Activated CD8-positive, alpha-beta memory T cell treated with anti-CD3 and anti-CD28 coated beads for 1 hour (primary cell): ENCODE measurements around the gene RARA.
A peak's percentile ranks its signal among the peaks of the same experiment; 100 is the strongest.
"Not testable (repeated sequence)": the region's sequence is repeated elsewhere in the genome, so short reads cannot be mapped to it uniquely, and the experiment has no call there.

Experiments
- DNase-seq, 2 donors: peaks; one replicate each; pipeline ENCODE4 v3.0.0-alpha.2; 2020; ENCODE audit warnings: low read depth in 1 of 2; ENCODE audit errors: extremely low read depth in 1 of 2

The RARA gene

DNA sequence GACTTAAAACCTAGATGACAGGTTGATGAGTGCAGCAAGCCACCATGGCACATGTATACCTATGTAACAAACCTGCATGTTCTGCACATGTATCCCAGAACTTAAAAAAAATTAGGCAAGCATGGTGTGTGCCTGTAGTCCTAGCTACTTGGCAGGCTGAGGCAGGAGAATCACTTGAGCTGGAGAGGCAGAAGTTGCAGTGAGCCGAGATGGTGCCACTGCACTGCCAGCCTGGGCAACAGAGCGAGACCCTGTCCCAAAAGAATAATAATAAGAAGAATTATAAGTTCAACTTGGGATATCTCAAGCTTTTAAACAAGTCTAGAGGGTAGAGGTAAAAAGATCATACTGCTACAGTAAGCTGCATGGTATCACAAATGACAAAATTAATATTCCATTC lies 11.5 kb upstream of the RARA start:
- DNase-seq, result no peak

DNA sequence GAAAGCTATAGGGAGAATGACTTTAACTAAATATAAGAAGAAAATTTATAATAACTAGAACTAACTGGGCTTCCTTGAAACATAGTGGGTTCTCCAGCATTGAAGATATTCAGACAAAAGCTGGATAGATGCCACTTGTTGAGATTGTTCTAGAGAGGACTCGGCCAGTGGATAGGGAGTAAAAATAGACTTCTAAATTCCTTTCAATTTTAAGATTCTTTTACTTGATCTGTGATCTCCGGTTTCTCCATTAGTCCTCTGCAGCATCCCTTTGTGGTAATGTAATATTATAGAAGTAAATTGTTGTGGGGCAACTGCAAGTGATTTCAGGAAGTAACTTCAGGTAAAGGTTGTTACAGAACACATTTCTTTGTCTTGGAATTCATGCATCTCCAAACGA lies 10.3 kb upstream of the RARA start:
- DNase-seq, result no peak

DNA sequence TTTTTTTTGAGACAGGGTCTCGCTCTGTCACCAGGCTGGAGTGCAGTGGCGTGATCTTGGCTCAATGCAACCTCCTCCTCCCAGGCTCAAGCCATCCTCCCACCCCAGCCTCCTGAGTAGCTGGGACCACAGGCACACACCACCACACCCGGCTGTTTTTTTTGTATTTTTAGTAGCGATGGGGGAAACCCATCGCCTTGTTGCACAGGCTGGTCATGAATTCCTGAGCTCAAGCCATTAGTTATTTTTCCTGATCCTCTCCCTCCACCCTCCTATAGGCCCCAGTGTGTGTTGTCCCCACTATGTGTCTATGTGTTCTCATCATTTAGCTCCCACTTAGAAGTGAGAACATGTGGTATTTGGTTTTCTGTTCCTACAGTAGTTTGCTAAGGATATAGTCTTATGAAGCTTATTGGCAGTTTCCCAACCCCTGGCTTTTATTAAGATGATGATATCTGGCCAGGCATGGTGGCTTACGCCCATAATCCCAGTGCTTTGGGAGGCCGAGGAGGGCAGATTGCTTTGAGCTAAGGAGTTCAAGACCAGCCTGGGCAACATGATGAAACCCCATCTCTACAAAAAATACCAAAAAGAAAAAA lies 9.7 kb upstream of the RARA start:
- DNase-seq, result not testable (repeated sequence)

DNA sequence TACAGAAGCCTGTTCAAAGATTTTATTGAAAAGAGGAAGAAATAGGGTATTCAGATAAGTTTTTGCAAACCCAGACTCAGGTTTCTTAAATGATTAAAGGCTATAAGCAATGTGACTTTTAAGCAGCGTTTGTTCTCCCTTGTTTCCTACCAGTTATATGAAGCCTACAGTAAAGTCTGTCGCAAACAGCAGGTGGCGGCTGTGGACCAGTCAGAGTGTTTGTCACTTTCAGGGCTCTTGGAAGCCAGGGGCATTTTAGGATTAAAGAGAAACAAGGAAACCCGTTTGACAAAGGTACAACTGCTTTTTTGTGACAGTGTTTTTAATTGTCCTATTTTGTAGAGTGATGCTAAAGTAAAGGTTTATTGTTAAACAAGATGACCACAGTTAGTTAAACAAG lies 7.7 kb upstream of the RARA start:
- DNase-seq, result no peak

DNA sequence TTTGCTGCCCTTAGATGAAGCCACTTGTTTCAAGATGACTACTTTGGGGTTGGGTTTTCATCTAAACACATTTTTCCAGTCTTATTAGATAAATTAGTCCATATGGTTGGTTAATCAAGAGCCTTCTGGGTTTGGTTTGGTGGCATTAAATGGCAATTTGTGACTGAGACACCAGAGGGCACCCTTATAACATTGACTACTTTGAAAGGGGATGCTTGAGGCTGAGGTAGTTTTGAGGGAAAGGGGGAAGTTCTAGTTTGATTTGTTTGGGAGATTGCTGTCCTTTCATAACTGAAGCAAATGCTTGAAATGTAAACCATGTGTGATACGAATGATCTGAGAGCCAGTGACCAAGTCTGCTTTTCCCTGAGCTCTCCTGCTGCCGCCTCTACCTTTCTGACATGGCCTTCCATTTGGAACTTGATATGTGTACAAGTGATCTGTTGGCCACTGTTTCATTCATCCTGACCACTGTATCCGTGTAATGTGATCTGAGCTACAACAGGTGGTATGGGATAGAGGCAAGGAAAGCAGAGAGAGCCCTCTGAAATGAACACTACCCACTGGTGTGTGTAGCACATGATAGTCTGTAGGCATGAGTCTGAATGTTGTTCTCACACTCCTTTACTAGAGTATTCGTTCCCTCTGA lies 5.8 kb upstream of the RARA start:
- DNase-seq, result no peak

DNA sequence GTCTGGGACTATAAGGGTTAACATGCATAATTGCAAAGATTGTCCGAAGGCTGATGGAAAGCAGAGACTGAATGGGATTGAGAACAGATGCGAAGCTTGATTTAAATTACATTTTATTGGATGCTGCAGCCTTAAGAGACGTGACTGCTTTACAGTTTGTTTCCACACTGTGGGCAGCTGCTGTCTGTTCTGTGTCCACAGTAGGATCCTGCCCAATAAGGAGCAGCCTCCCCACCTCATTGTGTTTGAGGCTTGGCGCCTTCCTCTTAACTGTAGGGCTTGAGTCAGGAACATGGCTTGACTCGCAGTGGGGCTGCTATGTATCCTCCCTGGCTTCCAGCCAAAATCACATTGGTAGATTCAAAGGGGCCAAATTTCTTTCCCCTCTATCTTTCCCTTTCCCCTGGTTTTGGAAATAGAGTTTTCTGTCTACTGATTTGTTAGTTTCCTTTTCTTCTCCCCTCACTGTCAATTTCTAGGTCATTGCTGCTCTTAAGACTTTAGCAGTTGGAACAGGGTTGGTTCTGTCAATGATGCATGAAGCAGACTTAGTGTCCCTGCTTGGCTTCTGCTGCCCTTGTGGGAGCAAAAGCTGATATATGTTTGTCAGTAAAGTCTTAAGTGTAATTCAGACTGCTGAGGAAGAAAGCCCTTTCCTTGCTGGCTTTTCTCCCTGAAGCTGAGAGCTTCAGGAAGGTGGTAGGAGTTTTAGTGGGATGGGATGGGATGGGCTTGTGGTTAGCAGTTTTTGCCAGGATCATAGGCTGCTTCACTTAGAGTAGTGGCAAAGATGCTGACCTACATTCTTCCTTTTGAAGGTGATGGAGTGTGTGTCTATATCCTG lies 5.0 kb upstream of the RARA start:
- DNase-seq, result no peak

DNA sequence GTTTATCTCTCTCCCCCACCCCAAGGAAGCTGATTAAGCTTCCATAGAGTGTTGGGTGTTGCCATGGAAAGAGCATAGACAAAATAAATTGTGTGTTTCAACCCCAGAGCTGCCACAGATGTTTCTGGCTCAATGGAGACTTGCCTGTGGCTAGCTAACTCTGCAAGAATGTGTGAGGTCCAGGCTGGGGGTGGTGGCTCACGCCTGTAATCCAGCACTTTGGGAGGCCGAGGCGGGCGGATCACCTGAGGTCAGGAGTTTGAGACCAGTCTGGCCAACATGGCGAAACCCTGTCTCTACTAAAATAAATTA lies 4.5 kb upstream of the RARA start:
- not testable (repeated sequence) for DNase-seq

DNA sequence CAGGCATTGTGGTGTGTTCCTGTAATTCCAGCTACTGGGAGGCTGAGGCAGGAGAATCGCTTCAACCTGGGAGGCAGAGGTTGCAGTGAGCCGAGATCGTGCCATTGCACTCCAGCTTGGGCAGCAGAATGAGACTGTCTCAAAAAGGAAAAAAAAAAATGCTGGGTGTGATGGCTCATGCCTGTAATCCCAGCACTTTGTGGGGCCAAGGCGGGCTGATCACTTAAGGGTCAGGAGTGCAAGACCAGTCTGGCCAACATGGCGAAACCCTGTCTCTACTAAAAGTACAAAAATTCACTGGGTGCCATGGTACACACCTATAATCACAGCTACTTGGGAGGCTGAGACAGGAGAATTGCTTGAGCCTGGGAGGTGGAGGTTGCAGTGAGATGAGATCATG lies 4.1 kb upstream of the RARA start:
- DNase-seq, result not testable (repeated sequence)

DNA sequence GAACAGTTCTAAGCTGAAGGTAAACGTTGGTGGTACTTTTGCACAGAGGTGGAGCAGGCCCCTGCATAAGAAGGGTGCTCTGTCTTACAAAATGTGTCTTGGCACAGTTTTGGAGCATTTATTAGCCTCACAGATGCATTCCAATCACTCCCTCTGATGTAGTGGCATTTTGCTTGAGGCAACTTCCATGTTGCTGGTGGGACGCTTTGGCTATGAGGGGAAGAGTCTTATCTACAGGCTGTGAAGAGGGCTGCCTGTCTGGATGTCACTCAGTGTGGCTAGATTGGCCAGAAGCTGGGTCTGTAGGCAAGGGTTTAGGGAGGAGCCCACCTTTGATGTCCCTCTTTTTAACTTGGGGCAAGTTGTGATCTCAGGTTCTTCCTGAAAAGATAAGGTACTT lies 2.6 kb upstream of the RARA start:
- DNase-seq, result no peak

DNA sequence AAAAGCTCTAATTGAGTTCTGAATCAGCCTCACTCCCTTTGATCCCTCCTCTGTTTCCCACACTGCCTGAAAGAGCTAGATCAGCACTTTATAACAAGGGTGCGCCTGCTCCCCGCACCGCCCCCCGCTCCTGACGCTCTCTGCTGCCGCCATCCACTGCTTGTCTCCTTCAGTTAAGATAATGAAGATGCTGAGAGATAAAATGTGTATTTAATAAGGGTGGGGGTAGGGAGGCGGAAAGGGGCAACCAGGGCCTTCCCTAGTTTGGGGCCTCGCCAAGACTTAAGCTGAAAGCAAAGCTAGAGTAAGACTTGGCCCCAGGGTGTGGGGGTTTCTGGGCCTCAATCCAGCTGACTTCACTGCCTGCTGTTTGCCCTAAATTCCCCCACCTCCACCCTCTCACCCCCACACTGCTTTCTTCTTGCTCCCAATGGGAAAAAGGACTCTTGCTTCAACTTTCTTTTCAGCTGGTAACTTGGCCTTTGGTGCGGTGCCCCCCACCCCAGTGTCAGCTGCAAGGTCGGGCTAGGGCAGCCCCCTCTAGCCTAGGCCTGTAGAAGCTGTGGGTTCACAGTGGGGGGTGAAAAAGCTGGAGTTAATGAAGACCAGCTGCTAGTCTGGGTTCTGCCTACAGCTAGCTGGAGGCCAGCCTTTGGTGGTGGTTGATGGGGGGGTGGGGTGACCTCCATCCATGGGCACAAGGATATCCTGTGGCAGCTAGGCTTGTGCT lies 1.8 kb upstream of the RARA start:
- DNase-seq, result no peak

DNA sequence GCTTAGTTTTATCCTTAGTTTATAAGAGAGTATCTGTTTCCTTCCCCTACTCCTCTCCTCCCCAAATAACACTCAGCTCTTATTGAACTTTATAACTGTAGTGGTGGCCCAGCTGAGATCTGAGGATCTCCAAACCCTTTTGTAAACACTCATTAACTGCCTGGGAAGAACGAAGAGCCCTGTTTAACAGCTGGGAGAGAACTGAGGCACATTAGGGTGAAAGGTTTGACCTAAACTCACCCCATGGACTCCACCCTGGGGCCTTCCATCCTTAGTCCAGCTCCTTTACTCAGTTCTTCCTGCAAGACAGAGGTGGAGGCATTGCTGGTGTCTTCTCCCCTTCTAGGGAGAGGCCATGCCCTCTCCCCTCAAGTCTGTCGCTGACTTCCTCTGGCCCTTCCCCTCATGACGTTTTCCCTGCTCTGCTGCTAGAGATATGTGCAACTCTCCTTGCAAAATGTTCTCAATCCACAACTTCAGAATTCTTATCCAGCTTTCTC lies 1.2 kb upstream of the RARA start:
- DNase-seq, result no peak

DNA sequence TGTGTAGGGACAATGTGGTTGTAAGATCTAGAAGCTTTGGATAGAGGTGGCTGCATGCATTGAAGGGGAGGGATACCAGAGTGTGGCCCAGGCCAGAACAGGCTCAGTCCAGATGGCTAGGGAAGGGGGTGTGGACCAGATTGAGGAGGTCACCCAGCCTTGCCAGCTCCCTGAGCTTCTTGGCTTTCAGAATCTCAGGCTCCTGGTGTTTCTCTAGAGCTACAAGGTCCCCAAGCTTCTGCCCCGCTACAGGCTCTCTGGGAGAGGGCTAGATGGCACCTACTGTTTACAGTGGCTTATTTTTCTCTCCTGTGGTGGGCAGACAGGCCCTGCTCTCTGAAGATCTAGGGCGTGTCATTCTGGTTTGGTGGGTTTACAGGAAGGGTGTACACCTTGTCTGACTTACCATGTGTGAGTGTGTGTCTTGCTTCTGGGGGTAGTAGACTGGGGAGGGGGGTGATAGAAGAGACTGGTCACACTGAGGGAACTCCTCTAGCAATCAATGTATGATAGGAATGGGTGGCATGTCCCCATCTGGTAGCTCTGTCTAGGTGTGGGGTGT lies 1.1 kb downstream of the RARA start:
- DNase-seq, result no peak

DNA sequence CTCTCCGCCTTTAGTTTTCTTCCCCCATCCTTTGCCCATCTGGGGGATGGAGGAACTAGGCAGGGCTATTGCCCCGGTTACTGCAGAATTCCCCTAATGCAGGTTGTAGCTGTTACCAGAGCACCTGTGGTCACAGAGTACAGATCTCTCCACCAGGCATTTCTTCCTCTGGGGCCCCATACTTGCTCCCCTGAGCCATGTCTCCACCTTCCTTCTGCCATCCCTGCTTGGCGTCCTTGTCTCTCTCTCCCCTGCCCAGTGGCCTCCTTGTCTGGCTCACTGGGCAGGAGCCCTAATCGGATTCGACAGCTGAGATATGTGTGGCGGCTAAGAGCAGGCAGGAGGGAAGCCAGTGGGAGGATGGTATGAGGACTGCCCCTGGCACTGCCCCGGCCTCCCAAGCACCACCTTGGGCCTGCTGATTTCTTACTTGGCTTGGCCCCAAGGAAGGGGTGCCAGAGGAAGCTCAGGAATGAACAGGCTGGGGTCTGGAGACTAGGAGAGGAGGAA lies 2.0 kb downstream of the RARA start:
- no peak for DNase-seq

DNA sequence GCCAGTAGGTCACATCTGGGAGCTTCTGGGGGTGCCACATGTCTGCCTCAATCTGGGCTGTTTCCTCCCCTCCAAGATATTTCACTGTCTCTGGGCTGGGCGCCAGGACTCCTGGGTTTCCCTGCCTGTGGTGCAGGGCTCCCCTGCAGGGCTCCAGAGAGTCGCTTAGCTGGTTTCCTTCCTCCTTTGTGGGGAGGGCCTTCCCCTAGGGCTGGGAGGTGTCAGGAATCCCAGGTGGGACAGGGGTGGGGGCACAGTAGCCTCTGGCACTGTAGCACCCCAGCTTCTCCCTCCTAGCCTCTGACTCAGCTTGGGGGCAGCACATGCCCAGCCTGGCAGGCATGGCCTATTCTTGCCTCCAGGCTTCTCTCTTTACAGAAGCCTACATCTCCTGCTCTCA lies 2.6 kb downstream of the RARA start:
- DNase-seq, result no peak

DNA sequence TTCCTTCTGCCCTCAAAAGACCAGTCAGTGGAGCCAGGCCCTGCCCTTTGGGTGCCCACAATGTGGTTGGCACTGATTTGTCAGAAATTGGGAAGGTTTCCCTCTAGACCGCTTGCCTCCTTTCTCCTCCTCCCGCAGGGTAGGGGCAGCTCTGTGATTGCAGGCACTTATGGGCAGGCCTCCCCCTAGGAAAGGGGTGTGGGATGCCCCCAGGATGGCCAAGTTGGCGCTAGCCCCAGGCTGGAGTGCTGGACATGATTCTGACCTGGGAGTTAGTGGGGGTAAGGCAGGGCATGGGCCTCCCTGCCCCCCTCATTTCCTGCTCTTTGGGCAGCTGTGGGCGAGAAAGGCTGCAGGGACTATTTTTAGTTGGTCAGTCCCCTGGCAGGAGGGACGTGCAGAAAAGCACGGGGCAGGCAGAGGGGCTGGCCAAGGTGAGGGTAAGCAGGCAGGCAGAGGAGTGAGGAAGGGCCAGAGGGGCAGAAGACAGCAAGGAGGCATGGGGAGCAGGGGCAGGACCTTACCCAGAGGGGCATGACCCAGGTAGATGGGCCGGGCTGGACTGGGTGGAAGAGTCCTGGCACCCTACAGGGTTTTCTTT lies 3.3 kb downstream of the RARA start:
- DNase-seq, result no peak

DNA sequence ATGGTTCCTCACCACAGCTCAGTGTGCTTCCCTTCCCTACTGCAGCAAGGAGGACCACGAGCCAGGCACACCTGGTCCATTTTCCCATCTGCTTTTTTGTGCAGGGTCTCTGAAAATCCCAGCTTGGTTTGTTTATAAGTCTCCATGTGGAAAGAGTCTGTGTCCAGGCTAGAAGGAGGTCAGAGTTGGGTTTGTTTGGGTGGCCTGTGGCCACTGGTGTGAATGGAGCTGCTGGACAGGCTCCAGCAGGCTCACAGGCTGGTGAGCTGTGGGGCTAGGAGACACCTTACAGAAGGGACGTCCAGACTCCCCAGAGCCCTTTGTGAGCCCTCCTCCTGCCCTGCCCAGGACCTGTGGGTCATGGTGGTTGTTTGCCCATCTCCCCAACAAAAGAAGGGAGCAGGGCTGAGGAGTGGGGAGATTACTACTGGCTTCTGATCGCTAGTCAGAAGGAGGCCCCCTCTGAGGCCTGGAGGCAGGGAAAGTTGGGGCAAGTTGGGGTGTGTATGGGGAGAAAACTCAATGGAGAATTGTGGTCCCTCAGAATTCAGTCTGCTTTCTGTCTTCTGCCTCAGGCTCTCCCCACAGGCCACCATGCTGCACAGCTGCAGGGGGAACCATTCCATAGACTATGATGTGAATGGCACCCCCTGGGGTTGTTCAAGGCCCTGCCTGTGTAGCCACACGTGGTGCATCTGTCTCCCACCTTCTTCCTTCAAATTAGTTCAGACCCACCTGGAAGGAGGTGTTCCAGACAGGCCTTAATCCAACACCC lies 4.1 kb downstream of the RARA start:
- DNase-seq, result no peak

DNA sequence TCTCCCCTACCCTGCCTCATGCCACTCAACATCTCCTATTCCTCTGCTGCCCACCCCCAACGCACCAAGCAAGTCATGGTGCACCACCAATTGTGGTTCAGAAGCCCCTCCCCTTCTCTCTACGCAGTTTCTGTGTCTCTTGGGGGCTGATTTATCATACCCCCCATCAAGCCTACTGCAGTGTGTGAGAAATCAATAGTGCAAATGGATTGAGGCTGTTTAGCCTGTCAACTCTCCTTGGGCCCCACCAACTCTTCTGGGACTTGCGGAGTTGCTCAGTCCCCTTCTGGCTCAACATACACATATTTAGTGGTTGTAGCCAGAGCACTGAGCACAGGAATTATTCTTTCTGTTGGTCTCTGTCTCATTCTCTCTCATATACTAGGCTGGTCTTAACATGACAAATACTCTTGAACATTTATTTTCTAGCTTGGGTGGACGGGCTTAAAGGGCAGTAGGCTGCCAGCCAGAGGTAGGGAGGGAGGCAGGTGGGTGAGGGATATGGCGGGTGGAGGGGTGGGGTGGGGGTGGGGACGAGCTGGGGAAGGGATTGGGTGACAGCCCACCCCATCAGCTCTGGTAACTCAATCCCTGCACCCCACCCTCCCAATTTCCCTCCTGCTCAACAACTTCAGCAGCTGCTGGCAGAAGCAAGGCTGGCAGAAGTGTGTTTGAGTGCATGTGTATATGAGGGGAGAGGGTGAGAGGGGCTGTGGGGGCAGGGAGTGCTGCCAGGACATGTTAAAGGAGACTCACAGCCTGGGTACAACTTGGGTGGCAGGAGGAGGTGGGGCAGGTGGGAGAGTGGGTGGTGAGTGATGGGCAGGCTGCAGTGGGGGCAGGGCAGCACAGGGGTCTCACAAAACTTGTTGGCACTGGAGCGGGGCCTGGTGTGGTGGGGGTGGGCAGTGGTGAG lies 4.9 kb downstream of the RARA start:
- DNase-seq, result no peak

DNA sequence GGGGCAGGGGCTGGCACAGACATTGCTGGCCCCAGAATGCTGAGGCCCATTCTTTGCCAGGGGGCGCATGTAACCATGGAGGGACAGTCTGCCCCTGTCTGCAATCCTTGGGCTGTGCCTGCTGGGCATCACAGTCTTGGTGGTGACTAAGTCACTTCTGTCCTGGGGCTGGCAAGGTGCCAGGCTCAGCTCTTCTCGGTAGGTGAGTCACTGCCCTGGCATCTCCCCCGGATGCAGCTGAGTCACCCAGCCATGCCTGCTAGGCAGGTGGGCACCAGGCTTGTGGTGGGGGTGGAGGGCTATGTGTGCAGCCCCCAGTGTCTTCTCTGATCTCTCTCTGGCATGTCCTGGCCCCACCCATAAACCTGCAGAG lies 5.6 kb downstream of the RARA start:
- peak; percentile 80 to 86 for DNase-seq

DNA sequence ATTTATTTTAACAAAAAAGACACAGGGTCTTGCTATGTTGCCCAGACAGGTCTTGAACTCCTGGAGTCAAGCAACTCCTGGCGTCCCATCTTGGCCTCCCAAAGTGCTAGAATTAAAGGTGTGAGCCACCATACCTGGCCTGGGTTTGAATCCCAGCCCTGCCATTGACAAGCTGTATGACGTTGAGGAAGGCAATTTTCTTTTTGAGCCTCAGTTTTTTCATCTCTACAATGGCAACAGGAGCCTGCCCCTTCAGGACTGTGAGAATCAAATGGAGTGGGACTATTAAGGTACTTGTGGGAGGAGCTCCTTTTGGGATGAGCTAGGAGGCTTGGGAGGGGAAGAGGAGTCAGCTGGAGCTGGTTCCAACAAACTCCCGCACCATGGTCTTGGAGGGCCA lies 6.2 kb downstream of the RARA start:
- no peak for DNase-seq
